ENCODE measurements around the gene INCA1. TPM values are rescaled to one million over a fixed set of nuclear protein-coding genes. Genes with fewer than 3 reads are reported as not detected.

INCA1 gene
- total RNA-seq, 2 donors from 2014 or later, result 0.99 to 1.7 TPM

GRCh38 chr17:4972752-4973151, 24.6 kb downstream of the INCA1 start:
- peaks cover 6% of the 10 kb centered on the region for H3K4me1 ChIP-seq (ENCODE audit: control insufficient read depth, insufficient read depth, low read length)
- H3K9me3 ChIP-seq (ENCODE audit: control insufficient read depth, low read length), result no peaks in the 10 kb centered on the region
- H3K27me3 ChIP-seq (ENCODE audit: control insufficient read depth, insufficient read depth, low read length, poor library complexity, severe bottlenecking), result peaks cover 4% of the 10 kb centered on the region
- TF ChIP-seq CTCF (conservative IDR thresholded peaks at IDR 0.05), result no peak
- DNase-seq, result peak; percentile 89
- H3K27me3 Mint-ChIP-seq (ENCODE audit: insufficient read depth), result peaks cover 39% of the 10 kb centered on the region
- H3K4me1 Mint-ChIP-seq, result peaks cover 23% of the 10 kb centered on the region
- H3K27ac Mint-ChIP-seq, result peak overlapping the region; percentile 60
- no peak overlapping the region for H3K4me3 Mint-ChIP-seq
- no peak overlapping the region for H3K9ac ChIP-seq (ENCODE audit: extremely low read depth, low read length, poor library complexity, severe bottlenecking)
- peaks cover 27% of the 10 kb centered on the region for H3K36me3 Mint-ChIP-seq (ENCODE audit: low read depth)
- WGBS, 2 experiments (ENCODE audit: insufficient coverage in 1 of 2, insufficient read length in 1 of 2), result 86 to 91% methylated on average over 9 to 12 of the region's 12 CpGs
- H3K4me3 ChIP-seq (ENCODE audit: low read length), result no peak overlapping the region
- no peaks in the 10 kb centered on the region for H3K9me3 Mint-ChIP-seq
- peaks cover 52% of the 10 kb centered on the region for H3K36me3 ChIP-seq (ENCODE audit: control insufficient read depth, insufficient read depth, low read length)
- no peak overlapping the region for H3K27ac ChIP-seq (ENCODE audit: low read depth, low read length)

GRCh38 chr17:4972322-4972721, 25.0 kb downstream of the INCA1 start:
- H3K27me3 ChIP-seq (ENCODE audit: control insufficient read depth, insufficient read depth, low read length, poor library complexity, severe bottlenecking), result no peaks in the 10 kb centered on the region
- Mint-ChIP-seq H3K4me3 (no peak overlapping the region), H3K27ac (peak overlapping the region; percentile 60), H3K4me1 (peaks cover 23% of the 10 kb centered on the region), H3K36me3 (ENCODE audit: low read depth) (peaks cover 22% of the 10 kb centered on the region), H3K9me3 (no peaks in the 10 kb centered on the region), H3K27me3 (ENCODE audit: insufficient read depth) (peaks cover 35% of the 10 kb centered on the region)
- 97 to 100% methylated on average over 6 to 12 of the region's 12 CpGs for WGBS, 2 experiments (ENCODE audit: insufficient coverage in 1 of 2, insufficient read length in 1 of 2)
- no peak for TF ChIP-seq CTCF (conservative IDR thresholded peaks at IDR 0.05)
- DNase-seq, result no peak
- H3K36me3 ChIP-seq (ENCODE audit: control insufficient read depth, insufficient read depth, low read length), result peaks cover 48% of the 10 kb centered on the region
- no peak overlapping the region for H3K9ac ChIP-seq (ENCODE audit: extremely low read depth, low read length, poor library complexity, severe bottlenecking)
- peaks cover 6% of the 10 kb centered on the region for H3K4me1 ChIP-seq (ENCODE audit: control insufficient read depth, insufficient read depth, low read length)
- H3K9me3 ChIP-seq (ENCODE audit: control insufficient read depth, low read length), result no peaks in the 10 kb centered on the region
- no peak overlapping the region for H3K27ac ChIP-seq (ENCODE audit: low read depth, low read length)
- no peak overlapping the region for H3K4me3 ChIP-seq (ENCODE audit: low read length)

GRCh38 chr17:4971826-4972225, 25.5 kb downstream of the INCA1 start:
- Histone ChIP-seq H3K4me1 (ENCODE audit: control insufficient read depth, insufficient read depth, low read length) (peaks cover 6% of the 10 kb centered on the region), H3K36me3 (ENCODE audit: control insufficient read depth, insufficient read depth, low read length) (peaks cover 43% of the 10 kb centered on the region), H3K9me3 (ENCODE audit: control insufficient read depth, low read length) (no peaks in the 10 kb centered on the region), H3K27me3 (ENCODE audit: control insufficient read depth, insufficient read depth, low read length, poor library complexity, severe bottlenecking) (no peaks in the 10 kb centered on the region), H3K9ac (ENCODE audit: extremely low read depth, low read length, poor library complexity, severe bottlenecking) (no peak overlapping the region), H3K4me3 (ENCODE audit: low read length) (no peak overlapping the region), H3K27ac (ENCODE audit: low read depth, low read length) (no peak overlapping the region)
- no peaks in the 10 kb centered on the region for H3K9me3 Mint-ChIP-seq
- DNase-seq, result peak; percentile 40
- no peak overlapping the region for H3K4me3 Mint-ChIP-seq
- no peak overlapping the region for H3K27ac Mint-ChIP-seq
- H3K27me3 Mint-ChIP-seq (ENCODE audit: insufficient read depth), result peaks cover 30% of the 10 kb centered on the region
- no peak for TF ChIP-seq CTCF (conservative IDR thresholded peaks at IDR 0.05)
- WGBS, 2 experiments (ENCODE audit: insufficient coverage in 1 of 2, insufficient read length in 1 of 2), result 84 to 100% methylated on average over 6 of the region's 6 CpGs
- peaks cover 19% of the 10 kb centered on the region for H3K36me3 Mint-ChIP-seq (ENCODE audit: low read depth)
- H3K4me1 Mint-ChIP-seq, result peaks cover 23% of the 10 kb centered on the region
